A549 (cell line): Measurements from ENCODE around the gene ZNF660.

Experiments
- CBX2 ChIP-seq: fragments of 200-600 bp; sonication (generic); IDR thresholded peaks from 2 replicates; pipeline ENCODE4 v1.6.1; 2016; ENCODE audit warnings: low read depth, mild to moderate bottlenecking, borderline replicate concordance
- CTCF ChIP-seq: fragments of >200 bp; sonication (Bioruptor Twin); formaldehyde crosslinking; IDR thresholded peaks from 3 replicates; pipeline ENCODE4 v1.5.1; 2016
- E2F6 ChIP-seq: IDR thresholded peaks from 2 replicates; pipeline ENCODE4 v1.6.1; 2012; ENCODE audit warnings: low read depth, borderline replicate concordance
- JUN ChIP-seq, 2 experiments: fragments of >200 bp; sonication (Bioruptor Twin); formaldehyde crosslinking; IDR thresholded peaks; 2 replicates in 1 of 2; 3 replicates in 1 of 2; pipeline ENCODE4 v1.6.1; 2016 to 2017
- KDM5A ChIP-seq: fragments of 200-600 bp; sonication (generic); IDR thresholded peaks from 2 replicates; pipeline ENCODE4 v1.6.1; 2016; ENCODE audit warnings: antibody characterized with exemption, mild to moderate bottlenecking
- MAX ChIP-seq: IDR thresholded peaks from 2 replicates; pipeline ENCODE4 v1.6.1; 2012
- POLR2A ChIP-seq: IDR thresholded peaks from 2 replicates; pipeline ENCODE4 v1.6.1; 2012; ENCODE audit warnings: mild to moderate bottlenecking, low read length
- POLR2AphosphoS2 ChIP-seq: conservative IDR thresholded peaks from 2 replicates; pipeline ENCODE4 v1.6.1; 2012; ENCODE audit warnings: low read length, improper control_type of control experiment, inconsistent platforms
- RAD21 ChIP-seq, 2 experiments: fragments of >200 bp in 1 of 2; sonication (Bioruptor Twin) in 1 of 2; formaldehyde crosslinking in 1 of 2; IDR thresholded peaks in 1 of 2; conservative IDR thresholded peaks in 1 of 2; 2 replicates in 1 of 2; 3 replicates in 1 of 2; pipeline ENCODE4 v1.6.1; 2012 to 2018; ENCODE audit warnings: inconsistent platforms in 1 of 2

GRCh38 chr3:44568561-44568960 is 16.2 kb upstream of the ZNF660 start:
- TF ChIP-seq CTCF (no peak), KDM5A (no peak), POLR2A (no peak), JUN (IDR thresholded peaks at IDR 0.05) (no peak), MAX (no peak), RAD21 (conservative IDR thresholded peaks at IDR 0.05 in 1 of 2, IDR thresholded peaks at IDR 0.05 in 1 of 2) (no peak), E2F6 (no peak), CBX2 (no peak), POLR2AphosphoS2 (no peak)
